ENCODE results near the gene CAPG.
"Not testable (repeated sequence)": the region's sequence is repeated elsewhere in the genome, so short reads cannot be mapped to it uniquely, and the experiment has no call there.

Gene CAPG

DNA sequence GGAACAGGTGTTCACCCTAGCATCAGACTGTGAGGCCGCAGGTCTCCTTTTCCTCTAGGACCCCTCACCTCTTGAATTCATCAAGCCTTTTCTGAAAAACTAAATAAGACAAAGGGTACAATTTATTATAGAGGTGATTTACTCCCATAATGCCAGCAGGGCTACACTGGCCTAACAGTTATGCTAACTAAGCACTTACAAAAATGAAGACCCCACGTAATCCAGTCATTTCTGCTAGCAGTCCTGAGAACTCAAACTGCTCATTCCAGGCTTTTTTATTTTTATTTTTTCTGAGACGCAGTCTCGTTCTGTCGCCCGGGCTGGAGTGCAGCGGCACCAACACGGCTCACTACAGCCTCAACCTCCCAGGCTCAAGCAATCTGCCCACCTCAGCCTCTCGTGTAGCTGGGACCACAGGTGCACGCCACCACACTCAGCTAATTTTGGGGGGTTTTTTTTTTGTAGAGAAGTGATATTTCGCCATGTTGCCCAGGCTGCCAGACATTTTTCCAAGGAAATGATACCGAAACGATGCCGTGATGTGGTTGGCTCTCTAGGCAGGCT is 14.2 kb downstream of the CAPG start:
- no peak for DNase-seq

DNA sequence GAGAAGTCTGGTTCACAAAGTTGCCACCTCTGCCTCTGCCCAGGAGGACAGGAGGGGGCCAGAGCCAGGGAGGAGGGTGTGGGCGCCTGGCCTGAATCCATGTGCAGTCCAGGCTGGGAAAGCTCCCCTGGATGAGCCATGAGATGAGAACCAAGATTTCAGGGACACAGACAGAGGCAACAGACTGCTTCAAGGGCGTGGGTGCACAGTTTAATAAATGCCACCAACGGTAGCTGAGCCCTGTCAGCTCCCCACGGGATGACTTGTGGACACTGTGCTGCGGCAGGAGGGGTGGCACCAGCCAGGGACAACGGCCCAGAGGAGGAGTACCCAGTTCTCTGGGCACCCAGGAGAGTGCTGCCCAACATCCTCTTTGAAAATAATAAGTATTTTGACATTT is 15.2 kb downstream of the CAPG start:
- no peak for DNase-seq

DNA sequence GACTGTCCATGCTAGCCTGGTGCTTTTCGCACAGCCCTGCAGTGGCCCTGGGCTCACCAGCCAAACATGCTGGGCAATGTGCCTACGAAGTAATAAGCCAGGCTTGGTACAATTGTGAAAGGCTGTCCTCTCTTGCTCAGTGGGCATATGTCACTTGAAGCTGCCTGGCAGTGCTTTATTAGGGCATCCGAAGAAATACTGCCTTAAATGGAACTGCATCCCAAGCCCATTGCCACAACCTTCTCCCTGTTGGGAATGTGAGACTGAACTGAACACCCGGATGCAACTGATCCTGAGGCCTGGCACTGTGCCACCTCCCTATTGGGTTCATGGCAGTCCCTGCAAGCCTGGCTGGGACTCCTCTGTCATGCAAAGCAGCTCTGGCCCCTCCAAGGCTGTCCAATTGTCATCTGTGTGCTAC is 15.9 kb downstream of the CAPG start:
- no peak for DNase-seq

DNA sequence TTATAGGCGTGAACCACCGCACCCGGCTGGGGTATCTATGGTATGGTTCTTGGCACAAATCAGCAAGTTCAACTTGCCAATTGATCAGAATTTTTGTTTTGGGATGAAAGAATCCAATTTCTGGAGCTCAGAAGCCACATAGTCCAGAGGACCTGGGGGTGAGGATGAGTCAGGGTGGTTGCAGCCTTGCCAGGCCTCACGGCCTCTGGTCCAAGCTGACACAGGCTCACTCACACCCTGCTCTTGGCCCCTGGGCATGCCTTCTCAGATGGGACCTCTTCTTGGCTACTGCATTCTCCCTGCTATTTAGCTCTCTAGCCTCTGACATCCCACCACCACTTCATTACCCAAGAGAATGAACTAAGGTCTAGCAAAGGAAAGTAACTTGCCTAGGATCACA is 16.3 kb downstream of the CAPG start:
- DNase-seq, result no peak

DNA sequence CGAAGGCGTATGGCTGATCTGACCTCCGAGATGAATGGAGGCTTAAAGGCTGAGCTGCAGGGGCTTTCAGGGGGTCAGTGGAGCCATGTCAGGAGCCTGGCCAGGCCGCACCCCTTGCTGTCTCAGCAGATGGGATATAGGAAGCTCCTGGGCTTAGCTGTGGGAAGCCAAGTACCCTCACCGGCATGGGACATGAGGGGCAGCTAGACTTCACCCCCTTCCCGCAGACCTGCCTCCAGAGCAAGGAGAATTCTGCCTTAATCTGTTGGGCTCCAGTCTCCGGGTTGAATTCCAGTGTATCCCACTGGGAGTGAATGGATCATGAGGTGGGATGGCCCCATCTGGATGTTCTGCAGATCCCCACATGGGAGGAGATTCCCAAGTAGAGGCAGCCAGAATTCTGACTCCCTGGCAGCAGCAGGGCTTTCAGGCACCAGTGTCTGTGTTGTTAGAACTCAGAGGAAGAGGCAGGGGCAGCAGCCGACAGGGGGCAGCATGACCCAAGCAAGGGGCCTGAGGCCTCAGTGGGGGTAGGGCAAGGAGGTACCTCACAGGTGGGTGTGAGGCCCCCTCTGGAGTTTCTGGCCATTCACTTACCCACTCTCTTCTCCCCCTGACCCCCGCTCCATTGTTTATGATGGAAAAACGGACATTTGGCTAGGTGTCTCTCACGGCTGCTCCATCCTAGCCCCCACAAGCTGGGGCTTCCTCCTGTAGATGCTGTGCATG is 19.1 kb downstream of the CAPG start:
- DNase-seq, result peak; percentile 30

DNA sequence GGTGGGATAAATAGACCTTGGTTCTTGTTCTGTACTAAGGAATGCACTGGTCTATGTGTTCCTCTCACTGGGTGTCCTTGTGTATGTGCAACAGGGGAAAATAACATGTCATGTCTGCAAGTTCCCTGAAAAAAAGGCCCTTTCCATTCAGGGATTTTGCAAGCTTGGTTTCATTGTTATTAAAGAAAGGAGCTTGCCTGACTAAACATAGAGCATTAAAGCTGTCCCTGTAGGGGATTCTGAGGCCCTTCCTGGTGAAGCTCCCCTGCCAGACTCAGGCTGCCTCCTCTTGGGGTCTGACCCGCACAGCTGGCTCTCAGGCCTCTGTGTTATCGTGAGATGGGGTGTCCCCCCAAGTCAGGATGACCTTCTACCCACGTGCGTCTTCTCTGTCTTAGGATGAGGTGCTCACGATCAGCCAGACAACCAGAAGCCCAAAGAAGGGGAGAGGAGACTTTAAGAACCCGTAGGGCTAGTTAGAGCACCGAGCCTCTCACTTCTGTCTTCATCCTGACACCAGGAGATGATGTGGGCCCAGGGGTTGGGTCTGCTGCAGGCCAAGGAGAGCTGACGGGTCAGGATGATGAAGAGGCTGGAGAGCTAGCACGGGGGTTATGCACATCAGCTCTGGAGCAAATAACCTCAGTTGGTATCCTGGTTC is 21.2 kb downstream of the CAPG start:
- no peak for DNase-seq

DNA sequence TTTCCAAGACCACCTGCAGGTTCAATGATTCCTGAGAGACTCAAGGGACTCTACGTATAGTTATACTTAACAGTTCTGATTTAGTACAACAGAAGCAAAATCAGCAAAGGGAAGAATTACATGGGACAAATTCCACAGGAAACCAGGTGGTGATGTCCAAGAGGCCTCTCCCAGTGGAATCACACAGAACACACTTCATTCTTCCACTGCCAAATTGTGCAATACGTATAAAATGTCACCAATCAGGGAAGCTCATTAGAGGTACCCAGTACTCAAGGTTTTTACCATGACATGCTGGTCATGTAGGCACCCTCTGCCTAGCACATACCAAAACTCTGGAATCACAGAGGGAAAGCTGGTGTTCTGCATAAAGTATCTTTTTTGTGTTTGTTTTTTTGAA is 22.4 kb downstream of the CAPG start:
- DNase-seq, result no peak

DNA sequence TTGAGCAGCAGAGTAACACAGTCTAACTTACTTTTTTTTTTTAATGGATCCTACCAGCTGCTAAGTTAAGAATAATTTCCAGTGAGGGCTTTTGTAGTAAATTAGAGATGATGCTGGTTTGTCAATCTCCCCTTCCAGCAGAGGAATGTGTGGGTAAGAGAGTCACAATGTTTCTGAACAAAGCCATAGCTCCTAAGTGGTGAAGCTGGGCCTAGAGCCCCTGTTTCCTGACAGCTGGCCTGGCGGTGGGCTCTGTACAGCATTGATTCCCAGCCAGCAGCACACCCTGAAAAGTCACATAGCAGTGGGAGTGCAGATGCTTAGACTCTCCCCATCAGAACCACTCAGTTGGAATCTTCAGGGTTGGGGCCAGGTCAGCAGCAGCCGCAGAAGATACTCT is 24.4 kb downstream of the CAPG start:
- no peak for DNase-seq

DNA sequence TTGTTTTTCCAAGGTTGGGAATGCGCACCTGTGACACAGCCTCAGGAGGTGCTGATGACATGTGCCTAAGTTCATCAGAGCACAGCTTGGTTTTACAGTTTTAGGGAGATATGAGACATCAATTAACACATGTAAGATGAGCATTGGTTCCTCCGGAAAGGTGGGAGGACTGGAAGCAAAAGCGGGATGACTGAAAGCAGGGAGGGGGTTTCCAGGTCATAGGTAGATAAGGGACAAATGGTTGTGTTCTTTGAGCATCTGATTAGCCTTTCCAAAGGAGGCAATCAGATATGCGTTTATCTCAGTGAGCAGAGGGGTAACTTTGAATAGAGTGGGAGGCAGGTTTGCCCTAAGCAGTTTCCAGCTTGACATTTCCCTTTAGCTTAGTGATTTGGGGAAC is 26.3 kb downstream of the CAPG start:
- no peak for DNase-seq

DNA sequence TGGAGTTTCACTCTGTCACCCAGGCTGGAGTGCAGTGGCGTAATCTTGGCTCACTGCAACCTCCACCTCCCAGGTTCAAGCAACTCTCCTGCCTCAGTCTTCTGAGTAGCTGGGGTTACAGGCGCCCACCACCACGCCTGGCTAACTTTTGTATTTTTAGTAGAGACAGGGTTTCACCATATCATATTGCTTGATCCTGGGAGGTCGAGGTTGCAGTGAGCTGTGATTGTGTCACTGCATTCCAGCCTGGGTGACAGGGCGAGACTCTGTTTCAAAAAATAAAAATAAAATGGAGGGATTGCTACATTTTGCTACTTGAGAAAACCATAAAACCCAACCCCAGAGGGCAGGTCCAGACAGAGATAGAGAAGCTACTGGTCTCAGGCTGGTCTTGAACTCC is 27.0 kb downstream of the CAPG start:
- not testable (repeated sequence) for DNase-seq

DNA sequence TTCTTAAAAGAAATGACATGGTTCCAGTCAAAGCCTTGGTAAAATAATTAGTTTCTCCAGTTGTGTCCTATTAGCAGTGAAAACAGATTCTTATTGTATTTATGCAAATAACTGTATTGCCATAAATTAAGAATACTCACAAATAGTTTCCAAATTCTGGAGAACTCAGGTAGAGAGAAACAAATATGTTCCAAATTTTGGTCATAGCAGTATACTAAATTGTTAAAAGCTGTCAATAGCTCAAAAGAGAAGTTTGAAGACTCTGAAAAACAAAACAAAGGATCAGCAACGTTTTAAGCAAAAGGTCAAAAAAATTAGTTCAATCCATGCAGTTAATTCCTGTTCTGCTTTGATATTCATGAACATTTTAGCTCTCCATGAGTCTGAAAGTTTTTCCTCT is 30.1 kb downstream of the CAPG start:
- no peak for DNase-seq

DNA sequence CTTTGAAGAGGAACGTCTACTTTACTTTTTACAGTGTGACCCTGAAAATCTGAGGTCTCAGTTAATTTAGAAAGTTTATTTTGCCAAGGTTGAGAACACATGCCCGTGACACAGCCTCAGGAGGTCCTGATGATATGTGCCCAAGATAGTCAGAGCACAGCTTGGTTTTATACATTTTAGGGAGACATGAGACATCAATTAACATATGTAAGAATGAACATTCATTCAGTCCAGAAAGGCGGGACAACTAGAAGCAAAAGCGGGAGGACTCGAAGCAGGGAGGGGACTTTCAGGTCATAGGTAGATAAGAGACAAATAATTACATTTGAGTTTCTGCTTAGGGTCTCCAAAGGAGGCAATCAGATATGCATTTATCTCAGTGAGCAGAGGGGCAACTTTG is 31.9 kb downstream of the CAPG start:
- no peak for DNase-seq

DNA sequence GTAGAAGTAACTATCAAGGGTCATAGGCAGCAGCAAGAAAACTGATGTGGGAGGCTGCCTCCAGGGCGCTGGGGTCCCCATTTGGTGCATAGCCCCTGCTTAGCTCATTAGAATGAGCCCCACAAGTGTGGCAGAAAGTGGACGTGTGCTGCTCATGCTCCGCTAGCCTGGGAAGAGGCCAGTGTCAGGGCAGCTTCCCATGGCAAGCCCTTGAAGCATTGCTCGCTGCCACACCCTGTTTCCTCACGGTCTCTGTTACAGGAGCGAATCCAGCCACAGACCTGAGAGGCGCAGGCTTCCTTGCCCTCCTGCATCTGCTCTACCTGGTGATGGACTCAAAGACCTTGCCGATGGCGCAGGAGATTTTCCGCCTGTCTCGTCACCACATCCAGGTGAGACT is 33.1 kb downstream of the CAPG start:
- DNase-seq, result no peak

DNA sequence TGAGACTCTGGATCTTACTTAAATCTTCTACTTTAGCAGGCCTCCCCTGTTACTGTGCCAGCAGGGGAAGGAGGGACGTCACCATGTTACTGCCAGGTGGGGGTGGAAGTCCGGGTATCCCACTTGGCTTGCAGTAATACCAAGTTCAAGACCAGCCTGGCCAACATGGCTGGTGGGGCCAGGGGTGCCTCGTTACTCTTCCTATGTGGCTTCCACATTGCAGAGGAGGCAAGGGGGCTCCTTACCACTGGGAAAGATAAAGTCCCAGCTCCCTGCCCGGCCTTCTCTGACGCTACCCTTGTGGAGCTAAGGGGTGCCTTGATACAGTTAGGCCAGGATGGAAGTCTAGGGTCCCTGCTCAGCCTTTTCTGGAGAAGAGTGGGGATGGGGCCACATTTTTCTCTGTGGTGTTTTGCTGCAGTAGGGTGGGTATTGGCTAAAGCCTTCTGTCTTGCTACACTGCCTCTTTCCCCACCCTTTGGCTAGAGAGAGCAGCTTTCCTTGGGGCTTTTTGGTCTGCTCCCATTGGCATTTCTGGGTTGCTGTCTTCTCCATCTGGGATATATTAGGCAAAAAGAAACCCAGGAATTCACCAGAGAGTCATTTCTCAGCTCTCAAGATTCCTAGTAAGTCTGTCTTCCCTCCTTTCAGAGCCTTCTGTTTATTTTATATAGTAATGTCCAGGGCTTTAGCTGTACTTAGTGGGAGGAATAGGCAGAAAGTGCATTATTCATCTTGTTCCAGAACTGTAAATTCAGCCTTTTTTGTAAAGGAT is 33.7 kb downstream of the CAPG start:
- no peak for DNase-seq

DNA sequence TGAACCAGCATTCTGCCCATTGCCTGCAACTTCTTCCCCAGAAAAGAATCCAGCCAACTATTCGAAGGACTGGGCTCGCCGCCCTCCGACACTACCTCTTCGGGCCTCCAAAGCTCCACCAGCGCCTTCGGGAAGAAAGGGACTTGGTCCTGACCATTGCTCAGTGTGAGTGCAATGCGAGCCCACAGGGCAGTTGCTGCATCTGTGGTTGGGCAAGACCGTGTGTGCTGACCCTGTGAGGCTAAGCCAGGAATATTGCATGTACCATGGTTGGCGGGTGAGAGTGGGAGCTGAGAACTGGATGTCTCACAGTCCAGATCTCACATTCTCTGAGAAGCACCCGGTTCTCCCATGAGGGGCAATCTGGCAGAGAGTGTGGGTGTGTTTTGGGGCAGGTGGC is 39.1 kb downstream of the CAPG start:
- DNase-seq, result no peak

DNA sequence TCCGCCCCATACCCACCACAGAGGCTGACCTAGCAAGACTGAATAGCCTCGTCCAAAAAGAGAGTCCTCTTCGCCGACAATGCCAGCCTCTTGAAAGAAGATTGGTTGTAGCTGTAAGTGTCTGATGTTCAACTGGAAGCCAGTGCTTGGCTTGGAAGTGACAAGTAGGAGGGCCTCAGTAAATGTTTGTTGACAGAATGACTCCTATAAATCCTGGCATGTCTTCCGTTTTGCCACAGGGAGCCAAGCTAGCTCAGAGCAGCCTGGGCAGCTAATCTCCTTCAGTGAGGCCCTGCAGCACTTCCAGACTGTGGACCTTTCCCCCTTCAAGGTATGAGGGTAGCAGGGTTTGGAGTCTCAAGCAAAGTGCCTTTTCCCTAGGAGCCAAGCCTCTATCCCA is 40.7 kb downstream of the CAPG start:
- no peak for DNase-seq

DNA sequence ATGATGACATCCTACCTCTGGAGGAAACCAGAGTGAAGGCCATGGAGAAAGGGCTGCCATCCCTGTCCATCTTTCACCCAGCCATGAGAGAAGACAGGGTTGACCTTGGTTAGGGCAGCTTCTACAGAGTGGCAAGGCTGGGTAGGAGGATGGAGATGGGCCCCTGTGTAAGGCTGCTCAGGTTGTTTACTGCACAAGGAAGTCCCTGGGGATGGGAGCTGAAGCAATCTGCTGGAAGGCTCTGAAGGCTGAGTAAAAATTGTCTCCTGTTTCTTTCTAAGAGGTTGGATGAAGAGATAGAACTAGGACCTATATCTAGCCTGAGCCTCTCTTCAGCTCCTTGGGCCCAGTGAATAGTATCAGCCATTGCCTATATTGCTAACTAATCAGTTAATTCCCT is 41.2 kb downstream of the CAPG start:
- DNase-seq, result no peak

DNA sequence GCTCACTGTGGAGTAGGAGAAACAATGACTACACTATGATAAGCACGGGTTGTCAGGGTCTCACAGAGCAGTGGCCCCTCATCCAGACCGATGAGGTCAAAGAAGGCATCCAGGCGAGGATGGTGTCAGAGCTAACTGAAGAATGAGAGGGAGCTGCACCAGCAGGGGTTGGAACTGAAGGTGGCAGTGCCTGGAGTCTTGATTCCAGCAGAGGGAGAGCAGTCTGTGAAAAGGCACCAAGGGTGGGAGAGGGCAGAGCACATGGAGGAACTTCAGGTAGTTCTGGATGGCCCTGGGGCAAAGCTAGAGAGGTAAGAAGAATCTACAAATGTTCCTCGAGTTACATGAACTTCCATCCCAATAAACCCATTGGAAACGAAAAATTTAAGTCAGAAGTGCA is 43.0 kb downstream of the CAPG start:
- no peak for DNase-seq

DNA sequence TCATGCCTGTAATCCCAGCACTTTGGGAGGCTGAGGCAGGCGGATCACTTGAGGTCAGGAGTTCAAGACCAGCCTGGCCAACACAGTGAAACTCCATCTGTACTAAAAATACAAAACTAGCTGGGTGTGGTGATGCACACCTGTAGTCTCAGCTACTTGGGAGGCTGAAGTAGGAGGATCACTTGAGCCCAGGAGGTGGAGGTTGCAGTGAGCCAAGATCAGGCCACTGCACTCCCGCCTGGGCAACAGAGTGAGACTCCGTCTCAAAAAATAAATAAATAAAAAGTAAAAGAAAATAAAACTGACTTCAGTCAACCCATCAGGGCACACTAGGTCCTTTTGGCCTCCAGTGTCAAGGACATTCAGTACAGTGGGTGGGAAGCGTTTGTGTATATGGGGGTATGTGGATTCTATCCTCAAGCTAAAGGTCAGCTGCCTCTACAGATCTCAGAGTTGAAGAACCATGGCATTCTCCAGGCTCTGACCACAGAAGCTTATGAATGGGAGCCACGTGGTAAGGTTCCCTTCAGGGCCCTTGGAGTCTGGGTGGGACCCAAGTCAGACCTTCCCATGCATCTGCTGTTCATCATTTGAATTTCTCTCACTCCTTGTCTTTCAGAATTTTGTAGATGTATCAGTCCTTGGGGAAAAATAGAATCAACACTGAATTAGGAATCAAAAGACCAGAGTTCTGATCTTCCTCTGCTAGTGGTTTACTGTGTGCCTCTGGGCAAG is 47.3 kb downstream of the CAPG start:
- not testable (repeated sequence) for DNase-seq

DNA sequence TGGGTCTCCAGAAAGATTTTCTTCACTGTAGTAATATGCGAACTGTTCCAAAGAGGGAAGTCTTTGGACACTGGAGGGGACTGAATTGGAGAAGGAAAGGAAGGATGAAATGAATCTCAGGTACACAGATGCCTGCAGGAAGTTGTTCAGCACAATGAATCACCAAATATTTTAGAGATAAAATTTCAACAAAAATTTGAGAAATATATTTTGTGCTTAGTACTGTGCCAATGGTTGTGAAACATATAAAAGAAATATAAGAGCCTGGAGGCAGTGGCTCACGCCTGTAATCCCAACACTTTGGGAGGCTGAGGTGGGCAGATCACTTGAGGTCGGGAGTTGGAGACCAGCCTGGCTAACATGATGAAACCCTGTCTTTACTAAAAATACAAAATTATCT is 52.4 kb downstream of the CAPG start:
- no peak for DNase-seq

DNA sequence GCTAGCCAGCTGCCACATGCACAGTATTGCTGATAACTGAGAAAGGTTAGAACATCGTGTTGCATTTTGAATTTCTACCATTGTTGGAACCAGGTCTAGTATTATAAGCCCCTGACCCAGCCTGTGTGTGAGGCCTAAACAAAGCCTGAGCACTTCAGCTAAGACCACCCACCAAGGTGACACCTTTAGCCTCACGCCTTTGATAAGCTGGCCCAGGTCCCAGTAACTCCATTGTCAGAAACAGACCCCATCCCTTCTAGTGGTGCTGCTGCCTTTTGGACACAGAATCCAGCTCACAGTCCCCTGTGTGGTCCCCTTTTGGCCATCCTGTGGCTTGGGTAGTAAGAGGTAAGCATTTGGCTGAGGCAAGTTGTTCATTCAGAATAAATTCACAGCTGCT is 54.0 kb downstream of the CAPG start:
- DNase-seq, result no peak

DNA sequence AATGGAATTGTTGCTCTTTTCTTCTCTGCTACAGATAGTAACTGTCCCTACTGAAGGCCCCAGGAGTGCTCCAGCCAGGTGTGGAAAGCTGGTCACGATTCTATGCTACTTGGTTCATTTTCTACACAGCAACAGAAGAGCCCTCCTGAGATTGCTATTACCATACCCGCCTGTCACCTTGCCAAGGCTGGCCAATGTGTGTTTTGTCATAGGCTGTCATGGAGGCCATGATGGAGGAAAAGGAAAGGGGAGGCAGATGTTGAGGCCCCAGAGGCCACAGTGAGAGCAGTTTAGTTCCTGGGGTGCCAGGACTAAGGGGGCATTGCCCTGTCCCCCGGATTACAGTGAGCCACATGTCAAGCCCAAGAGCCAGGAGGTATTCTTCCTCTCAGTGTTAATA is 54.6 kb downstream of the CAPG start:
- no peak for DNase-seq

DNA sequence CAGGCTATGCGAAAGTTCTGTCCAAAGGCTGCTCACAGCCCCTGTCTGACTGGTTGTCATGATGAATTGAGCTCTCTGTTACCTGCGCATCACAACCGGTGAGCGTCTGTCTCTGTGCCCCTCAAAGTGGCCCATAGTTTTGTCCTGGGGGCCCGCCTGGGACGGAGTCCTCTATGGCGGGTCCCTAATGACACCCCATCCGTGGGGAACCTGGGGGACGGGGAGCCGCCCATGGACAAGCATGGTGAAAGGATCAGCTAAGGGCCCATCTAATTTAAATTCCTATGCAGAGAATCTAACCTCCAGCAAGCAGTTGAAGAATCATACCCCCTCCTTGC is 55.1 kb downstream of the CAPG start:
- no peak for DNase-seq
